Measurements from ENCODE around the gene CLEC1A.

DNA sequence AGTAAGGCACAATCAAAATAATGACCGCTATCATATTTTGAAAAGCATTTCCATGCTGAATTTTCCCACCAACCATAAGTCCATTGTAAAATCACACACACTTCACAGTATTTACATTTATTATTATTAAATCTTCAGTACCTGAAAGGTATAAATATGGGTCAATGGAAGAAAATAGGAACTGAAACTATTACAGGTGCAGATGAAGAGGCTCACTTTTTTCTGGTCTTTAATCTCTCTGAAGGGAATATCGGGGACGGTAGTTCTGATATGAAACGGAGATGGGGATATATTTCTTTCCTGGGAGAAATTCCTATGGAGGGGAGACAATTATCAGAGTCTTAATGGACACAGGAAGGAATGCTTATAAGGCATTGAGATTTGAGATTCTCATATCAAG lies 28.4 kb downstream of the CLEC1A start:
- TF ChIP-seq, protein P1, sequence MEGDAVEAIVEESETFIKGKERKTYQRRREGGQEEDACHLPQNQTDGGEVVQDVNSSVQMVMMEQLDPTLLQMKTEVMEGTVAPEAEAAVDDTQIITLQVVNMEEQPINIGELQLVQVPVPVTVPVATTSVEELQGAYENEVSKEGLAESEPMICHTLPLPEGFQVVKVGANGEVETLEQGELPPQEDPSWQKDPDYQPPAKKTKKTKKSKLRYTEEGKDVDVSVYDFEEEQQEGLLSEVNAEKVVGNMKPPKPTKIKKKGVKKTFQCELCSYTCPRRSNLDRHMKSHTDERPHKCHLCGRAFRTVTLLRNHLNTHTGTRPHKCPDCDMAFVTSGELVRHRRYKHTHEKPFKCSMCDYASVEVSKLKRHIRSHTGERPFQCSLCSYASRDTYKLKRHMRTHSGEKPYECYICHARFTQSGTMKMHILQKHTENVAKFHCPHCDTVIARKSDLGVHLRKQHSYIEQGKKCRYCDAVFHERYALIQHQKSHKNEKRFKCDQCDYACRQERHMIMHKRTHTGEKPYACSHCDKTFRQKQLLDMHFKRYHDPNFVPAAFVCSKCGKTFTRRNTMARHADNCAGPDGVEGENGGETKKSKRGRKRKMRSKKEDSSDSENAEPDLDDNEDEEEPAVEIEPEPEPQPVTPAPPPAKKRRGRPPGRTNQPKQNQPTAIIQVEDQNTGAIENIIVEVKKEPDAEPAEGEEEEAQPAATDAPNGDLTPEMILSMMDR (conservative IDR thresholded peaks at IDR 0.05 in 1 of 2, IDR thresholded peaks at IDR 0.05 in 1 of 2; ENCODE audit: extremely low read depth in 1 of 2, insufficient read depth in 1 of 2, low read depth in 1 of 2, low read length in 2 of 2), result no peak
- no peak for TF ChIP-seq EZH2 (IDR thresholded peaks at IDR 0.05; ENCODE audit: borderline replicate concordance, low read length)

Data from mammary epithelial cell (primary cell).